Right cardiac atrium (tissue), 5 donors: ENCODE results near the gene IGF2BP3. TPM values are rescaled to one million over a fixed set of nuclear protein-coding genes. Genes with fewer than 3 reads are reported as not detected.

Experiments
- ATAC-seq, 2 donors: fragments of 200-7000 bp; cut with Tn5 transposase; one replicate each; pipeline versions ENCODE4 v1.8.0 to v1.9.1; 2020; ENCODE audit warnings: moderate library complexity in 2 of 2, mild to moderate bottlenecking in 1 of 2
- DNase-seq, 3 donors: peaks; one replicate each; pipeline ENCODE4 v3.0.0-alpha.2; 2020
- H3K27ac ChIP-seq: one replicate; pipeline ENCODE4 v1.5.1; 2013; ENCODE audit warnings: mild to moderate bottlenecking, low read length, control low read depth, moderate library complexity
- H3K27me3 ChIP-seq: one replicate; pipeline ENCODE4 v1.6.1; 2013; ENCODE audit not compliant: control insufficient read depth, insufficient read depth
- H3K4me1 ChIP-seq: one replicate; pipeline ENCODE4 v1.6.1; 2013; ENCODE audit warnings: low read length; ENCODE audit not compliant: control insufficient read depth, insufficient read depth
- H3K4me3 ChIP-seq: one replicate; pipeline ENCODE4 v1.5.1; 2013; ENCODE audit warnings: low read length, control low read depth
- H3K9me3 ChIP-seq: one replicate; pipeline ENCODE4 v1.6.1; 2013; ENCODE audit warnings: low read length; ENCODE audit not compliant: control insufficient read depth
- WGBS: extraction: QIAGEN DNeasy Blood & Tissue Kit; methylation state at CpG from one replicate; pipeline ENCODE4 v1.1.7; 2013; 5-methylcytosine and 5-hydroxymethylcytosine counted together
- intact Hi-C, 4 donors: fragments of 100-400 bp; cut with DNase I; formaldehyde crosslinking; loops; one replicate each; pipeline versions ENCODE4 v1.11.0 to v1.14.0; 2022 to 2023
- polyA plus RNA-seq: library from polyadenylated mRNA; stranded (reverse); fragments of 200-250 nt; gene quantifications from one replicate; pipeline ENCODE4 v1.2.3, GENCODE V29; 2013
- total RNA-seq, 4 donors: library from RNA; stranded (reverse); fragmentation: NEBNext Ultra II Directional; extraction: Animal tissue kit (Norgen Biotek cat#: 25700); gene quantifications; one replicate each; pipeline ENCODE4 v1.2.1, GENCODE V29; 2021
- donor health status: healthy with polysubstance abuse.
- donor health status: DM: no; HTN: yes; CAD: no.
- donor health status: DM: no; HTN: no; CAD: no.
- donor health status: DM: no; HTN: yes; CAD: no; lungs with severe emphysema.
- donor health status: DM: yes; HTN: yes; CAD: no.

The IGF2BP3 gene
- total and polyA plus RNA-seq, 5 donors = 0.02 to 0.22 (median 0.14) TPM; not detected in 2

- DNase-seq = no peak
- intact Hi-C loops = no loop called here
- WGBS = 43% methylated on average over 7 of the region's 7 CpGs
- no peak overlapping the region for H3K4me3 ChIP-seq
- H3K9me3 ChIP-seq = no peaks in the 10 kb centered on the region
- H3K4me1 ChIP-seq = peaks cover 2% of the 10 kb centered on the region
- H3K27me3 ChIP-seq = no peaks in the 10 kb centered on the region
- no peak overlapping the region for H3K27ac ChIP-seq
- no peak for ATAC-seq
These were observed 120.7 kb downstream of the IGF2BP3 start for GRCh38 chr7:23349484-23350157.

DNA sequence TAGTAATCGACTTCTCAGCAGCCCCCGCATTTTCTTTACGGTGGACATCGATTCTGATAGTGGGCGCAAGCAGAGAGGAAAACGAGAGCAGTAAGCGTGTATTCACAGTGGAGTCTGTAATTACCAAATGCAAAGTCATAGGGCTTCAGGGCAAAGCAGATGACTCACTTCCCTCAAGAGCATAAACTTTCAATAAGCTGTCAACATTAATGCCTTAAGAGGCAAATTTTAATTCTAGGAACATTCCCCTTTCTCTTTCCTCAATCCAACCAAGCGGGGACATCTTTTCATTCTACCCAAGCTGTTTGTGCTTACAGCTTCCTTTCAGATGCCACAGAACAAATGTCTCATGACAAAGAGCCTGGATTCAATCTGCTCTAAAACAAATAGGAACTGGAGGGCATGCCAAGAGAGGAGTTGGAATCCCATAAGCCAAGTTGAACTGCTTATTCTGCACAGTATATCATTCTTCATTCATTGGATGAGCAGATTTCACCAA, 122.6 kb downstream of the IGF2BP3 start:
- no peak for DNase-seq
- 75% methylated on average over 8 of the region's 8 CpGs for WGBS
- intact Hi-C loops = no loop called here
- Histone ChIP-seq H3K27ac (no peak overlapping the region), H3K4me1 (peaks cover 2% of the 10 kb centered on the region), H3K27me3 (no peaks in the 10 kb centered on the region), H3K9me3 (no peaks in the 10 kb centered on the region), H3K4me3 (no peak overlapping the region)
- no peak for ATAC-seq

DNA sequence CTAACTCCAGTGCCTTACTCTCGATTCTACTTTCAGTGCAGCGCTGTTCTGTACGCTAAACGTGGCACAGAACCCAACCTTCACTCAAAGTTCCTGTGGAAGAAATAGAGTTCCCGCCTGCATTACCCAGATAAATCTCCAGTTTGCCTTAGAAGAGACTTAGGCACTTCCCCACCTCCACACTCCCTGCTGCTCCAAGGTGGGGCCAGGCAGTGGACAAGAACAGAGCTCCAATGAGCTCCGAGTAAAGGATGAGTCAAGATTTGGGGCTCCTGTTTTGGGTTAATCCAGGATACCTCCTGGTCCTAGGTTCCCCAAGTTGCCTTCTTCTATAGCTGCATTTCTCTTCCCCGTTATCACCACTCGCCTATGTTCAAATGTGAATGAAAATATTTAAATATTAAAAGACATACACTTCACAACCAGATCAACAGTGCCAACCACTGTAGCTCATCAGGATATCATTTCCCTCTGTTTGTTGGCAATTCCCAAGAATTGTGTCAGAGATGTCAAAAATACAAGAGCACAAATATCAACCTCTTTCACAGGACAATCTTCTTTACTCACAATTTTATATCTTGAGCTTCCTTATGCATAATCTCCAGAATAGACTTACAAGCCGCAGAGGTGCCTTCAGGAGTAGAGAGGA, 123.1 kb downstream of the IGF2BP3 start:
- no peak for DNase-seq
- ATAC-seq = no peak
- Histone ChIP-seq H3K4me1 (peaks cover 2% of the 10 kb centered on the region), H3K4me3 (no peak overlapping the region), H3K27ac (no peak overlapping the region), H3K27me3 (no peaks in the 10 kb centered on the region), H3K9me3 (no peaks in the 10 kb centered on the region)
- 94% methylated on average over 9 of the region's 9 CpGs for WGBS
- intact Hi-C loops = no loop called here

DNA sequence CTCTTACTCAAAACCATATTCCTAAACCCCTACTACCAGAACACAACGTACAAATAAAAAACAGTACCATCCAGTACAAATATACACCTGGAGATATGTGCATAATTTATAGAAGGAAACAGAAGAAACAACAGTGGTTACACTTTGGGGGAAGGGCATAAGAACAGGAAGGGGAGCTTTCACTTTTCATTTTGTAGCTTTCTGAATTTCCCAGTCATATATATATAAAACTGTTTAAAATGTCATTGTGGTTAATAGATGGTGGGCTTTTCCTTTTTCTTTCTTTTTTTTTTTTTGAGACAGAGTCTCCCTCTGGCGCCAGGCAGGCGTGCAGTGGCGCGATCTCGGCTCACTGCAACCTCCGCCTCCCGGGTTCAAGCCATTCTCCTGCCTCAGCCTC, 124.0 kb downstream of the IGF2BP3 start:
- no peak for DNase-seq
- peaks cover 2% of the 10 kb centered on the region for H3K4me1 ChIP-seq
- no peaks in the 10 kb centered on the region for H3K9me3 ChIP-seq
- H3K27ac ChIP-seq = no peak overlapping the region
- H3K27me3 ChIP-seq = no peaks in the 10 kb centered on the region
- intact Hi-C loops = no loop called here
- H3K4me3 ChIP-seq = no peak overlapping the region
- ATAC-seq = no peak
- WGBS = 92% methylated on average over 8 of the region's 8 CpGs

- ATAC-seq (no peak), DNase-seq (no peak)
- intact Hi-C loops = no loop called here
- no peaks in the 10 kb centered on the region for H3K27me3 ChIP-seq
- H3K9me3 ChIP-seq = no peaks in the 10 kb centered on the region
- H3K4me3 ChIP-seq = no peak overlapping the region
- 81% methylated on average over 6 of the region's 6 CpGs for WGBS
- peaks cover 2% of the 10 kb centered on the region for H3K4me1 ChIP-seq
- no peak overlapping the region for H3K27ac ChIP-seq
These were observed 124.7 kb downstream of the IGF2BP3 start for GRCh38 chr7:23345601-23346000.

DNA sequence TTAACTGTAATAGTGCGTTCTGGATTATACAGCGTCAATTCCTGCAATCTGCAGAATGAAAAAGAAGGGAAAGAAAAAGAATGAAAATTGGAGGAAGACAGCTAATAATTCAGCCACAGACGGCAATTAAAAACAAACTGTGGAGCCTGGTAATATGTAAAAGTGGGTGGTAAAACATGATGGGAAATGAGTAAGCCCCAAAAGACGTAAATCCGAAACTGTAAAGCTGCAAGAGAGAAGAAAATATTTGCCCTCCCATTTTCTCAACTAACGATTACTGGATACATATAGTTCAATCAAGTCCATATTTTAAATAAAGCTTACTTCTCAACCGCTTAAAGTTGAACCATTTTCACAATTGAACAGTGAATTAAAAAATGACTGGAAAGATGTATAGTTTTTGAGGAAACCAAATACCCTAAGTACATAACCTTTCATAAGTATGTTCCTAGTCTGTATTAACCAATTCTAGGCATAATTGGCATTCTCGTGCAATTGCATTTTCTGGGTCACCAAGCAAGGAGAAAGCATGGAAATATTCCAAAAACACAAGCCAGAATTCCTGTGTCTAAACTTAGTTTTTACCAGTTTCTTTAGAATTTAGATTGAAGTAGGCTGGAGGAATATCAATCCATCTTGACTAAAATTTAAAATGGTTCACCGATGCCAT, 126.3 kb downstream of the IGF2BP3 start:
- H3K4me3 ChIP-seq = no peak overlapping the region
- 94% methylated on average over 9 of the region's 9 CpGs for WGBS
- intact Hi-C loops = no loop called here
- no peak for DNase-seq
- H3K4me1 ChIP-seq = no peaks in the 10 kb centered on the region
- no peak overlapping the region for H3K27ac ChIP-seq
- no peak for ATAC-seq
- no peaks in the 10 kb centered on the region for H3K9me3 ChIP-seq
- no peaks in the 10 kb centered on the region for H3K27me3 ChIP-seq

- intact Hi-C loops = no loop called here
- Histone ChIP-seq H3K27ac (no peak overlapping the region), H3K4me3 (no peak overlapping the region), H3K27me3 (no peaks in the 10 kb centered on the region), H3K9me3 (no peaks in the 10 kb centered on the region), H3K4me1 (no peaks in the 10 kb centered on the region)
- ATAC-seq (no peak), DNase-seq (no peak)
These were observed 127.2 kb downstream of the IGF2BP3 start for GRCh38 chr7:23343102-23343501.

- intact Hi-C loops = no loop called here
- 84% methylated on average over 7 of the region's 7 CpGs for WGBS
- ATAC-seq = no peak
These were observed 128.3 kb downstream of the IGF2BP3 start for GRCh38 chr7:23341846-23342598.

DNA sequence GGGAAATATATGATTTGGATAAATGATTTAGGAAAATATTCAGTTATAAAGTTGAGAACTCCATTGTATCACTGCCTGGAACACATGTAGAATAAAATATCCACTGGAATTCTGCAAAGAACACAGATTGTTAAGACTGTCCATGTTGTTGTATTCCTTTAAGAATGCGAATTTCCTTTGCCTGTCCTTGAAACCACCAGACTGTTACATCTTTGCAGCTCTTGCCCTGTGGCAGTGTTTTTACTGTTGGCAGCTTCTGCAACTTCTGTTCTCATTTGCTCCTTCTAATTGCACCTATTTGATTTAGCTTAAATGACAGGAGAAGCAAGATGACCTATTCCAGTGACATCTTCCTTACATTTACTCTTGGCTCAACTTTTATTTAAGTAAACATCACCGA, 131.4 kb downstream of the IGF2BP3 start:
- ATAC-seq (no peak), DNase-seq (no peak)
- intact Hi-C loops = no loop called here
- Histone ChIP-seq H3K9me3 (no peaks in the 10 kb centered on the region), H3K4me3 (no peak overlapping the region), H3K4me1 (no peaks in the 10 kb centered on the region), H3K27ac (no peak overlapping the region), H3K27me3 (no peaks in the 10 kb centered on the region)
- WGBS = 69% methylated on average over 2 of the region's 2 CpGs

More at GRCh38 chr7:23341846-23342598, 128.3 kb downstream of the IGF2BP3 start:
- Histone ChIP-seq H3K27me3 (no peaks in the 10 kb centered on the region), H3K9me3 (no peaks in the 10 kb centered on the region), H3K27ac (no peak overlapping the region), H3K4me3 (no peak overlapping the region), H3K4me1 (no peaks in the 10 kb centered on the region)
- DNase-seq = no peak

GRCh38 chr7:23338439-23338838, 131.9 kb downstream of the IGF2BP3 start:
- ATAC-seq (no peak), DNase-seq (no peak)
- Histone ChIP-seq H3K27ac (no peak overlapping the region), H3K4me1 (no peaks in the 10 kb centered on the region), H3K4me3 (no peak overlapping the region), H3K9me3 (no peaks in the 10 kb centered on the region), H3K27me3 (no peaks in the 10 kb centered on the region)
- intact Hi-C loops = no loop called here
- WGBS = 92% methylated on average over 2 of the region's 2 CpGs

- DNase-seq = no peak
- no peak overlapping the region for H3K27ac ChIP-seq
These were observed 132.9 kb downstream of the IGF2BP3 start for GRCh38 chr7:23337374-23337773.

More at GRCh38 chr7:23337374-23337773, 132.9 kb downstream of the IGF2BP3 start:
- no peaks in the 10 kb centered on the region for H3K9me3 ChIP-seq
- no peak for ATAC-seq
- H3K4me3 ChIP-seq = no peak overlapping the region
- H3K27me3 ChIP-seq = no peaks in the 10 kb centered on the region
- intact Hi-C loops = no loop called here
- H3K4me1 ChIP-seq = no peaks in the 10 kb centered on the region
